ENCODE data around the gene ZCCHC3. TPM values are rescaled to one million over a fixed set of nuclear protein-coding genes. Genes with fewer than 3 reads are reported as not detected.
A peak's percentile ranks its signal among the peaks of the same experiment; 100 is the strongest.
"Not testable (repeated sequence)": the region's sequence is repeated elsewhere in the genome, so short reads cannot be mapped to it uniquely, and the experiment has no call there.

Gene ZCCHC3, protein sequence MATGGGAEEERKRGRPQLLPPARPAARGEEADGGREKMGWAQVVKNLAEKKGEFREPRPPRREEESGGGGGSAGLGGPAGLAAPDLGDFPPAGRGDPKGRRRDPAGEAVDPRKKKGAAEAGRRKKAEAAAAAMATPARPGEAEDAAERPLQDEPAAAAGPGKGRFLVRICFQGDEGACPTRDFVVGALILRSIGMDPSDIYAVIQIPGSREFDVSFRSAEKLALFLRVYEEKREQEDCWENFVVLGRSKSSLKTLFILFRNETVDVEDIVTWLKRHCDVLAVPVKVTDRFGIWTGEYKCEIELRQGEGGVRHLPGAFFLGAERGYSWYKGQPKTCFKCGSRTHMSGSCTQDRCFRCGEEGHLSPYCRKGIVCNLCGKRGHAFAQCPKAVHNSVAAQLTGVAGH
- 11.0 TPM for total RNA-seq
- long read RNA-seq, transcript ZCCHC3-201 (1 exons, 3,354 nt) = major isoform, 40 of 40 reads
- long read RNA-seq, partial matches to known transcripts = 0 of 40 reads
- long read RNA-seq, other reads (novel, unspliced or antisense) = 0 of 40 reads

DNA sequence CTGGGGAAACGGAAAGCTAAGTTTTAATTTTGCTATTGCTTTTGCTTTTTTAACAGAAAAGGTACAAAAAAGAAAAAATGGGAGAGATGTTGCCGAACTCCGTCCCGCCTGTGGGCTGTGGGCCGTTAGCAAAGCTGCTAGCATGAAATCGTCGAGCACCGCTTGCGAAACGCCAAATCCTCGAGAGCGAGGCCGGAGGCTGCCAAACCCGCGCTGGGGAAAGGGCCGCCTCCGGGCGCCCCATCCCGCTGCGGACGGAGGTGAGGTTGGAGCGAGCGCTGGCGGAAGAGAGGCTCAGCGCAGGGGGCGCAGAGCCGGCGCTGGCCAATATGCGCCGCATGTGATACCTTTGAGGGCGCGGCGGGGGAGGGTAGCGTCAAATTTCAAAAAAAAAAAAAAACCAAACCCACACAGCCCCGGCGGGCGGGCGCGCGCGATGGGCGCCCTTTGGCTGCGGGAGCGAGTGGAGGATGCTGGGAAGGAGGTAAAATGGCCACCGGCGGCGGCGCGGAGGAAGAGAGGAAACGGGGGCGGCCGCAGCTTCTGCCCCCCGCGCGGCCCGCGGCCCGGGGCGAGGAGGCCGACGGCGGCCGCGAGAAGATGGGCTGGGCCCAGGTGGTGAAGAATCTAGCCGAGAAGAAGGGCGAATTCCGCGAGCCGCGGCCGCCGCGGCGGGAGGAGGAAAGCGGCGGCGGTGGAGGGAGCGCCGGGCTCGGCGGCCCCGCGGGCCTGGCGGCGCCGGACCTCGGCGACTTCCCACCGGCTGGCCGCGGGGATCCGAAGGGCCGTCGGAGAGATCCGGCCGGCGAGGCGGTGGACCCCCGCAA is at the start of gene ZCCHC3:
Gene ZCCHC3, plus strand, starts transcription at position 473 of the 827 bp plus-strand sequence. Its CDS starts 17 bp downstream, at position 490.
- peak; percentile 93 for DNase-seq
- ATAC-seq = peak; percentile 93
- intact Hi-C loops (cut with micrococcal nuclease) = no loop called here

DNA sequence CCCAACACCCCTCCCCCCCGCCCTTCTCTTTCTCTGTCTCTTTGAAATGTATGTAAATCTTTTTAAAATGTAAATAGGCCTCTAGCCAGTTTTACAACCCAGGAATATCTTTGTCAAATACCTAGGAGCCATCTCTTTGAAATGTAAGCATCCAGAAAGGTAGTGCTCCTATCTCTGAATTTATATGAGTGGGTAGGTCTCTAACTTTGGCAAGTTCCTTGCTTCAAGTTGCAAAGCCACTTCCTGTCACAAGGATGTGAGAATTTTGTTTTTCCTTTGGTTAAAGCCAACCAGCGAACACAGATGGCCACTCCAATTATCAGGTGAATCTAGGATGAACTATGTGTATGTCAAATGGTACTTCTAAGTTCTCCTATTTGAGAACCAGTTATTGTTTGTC is 46.0 kb upstream of the ZCCHC3 start:
- DNase-seq (no peak), ATAC-seq (no peak)
- intact Hi-C loops (cut with micrococcal nuclease) = no loop called here

DNA sequence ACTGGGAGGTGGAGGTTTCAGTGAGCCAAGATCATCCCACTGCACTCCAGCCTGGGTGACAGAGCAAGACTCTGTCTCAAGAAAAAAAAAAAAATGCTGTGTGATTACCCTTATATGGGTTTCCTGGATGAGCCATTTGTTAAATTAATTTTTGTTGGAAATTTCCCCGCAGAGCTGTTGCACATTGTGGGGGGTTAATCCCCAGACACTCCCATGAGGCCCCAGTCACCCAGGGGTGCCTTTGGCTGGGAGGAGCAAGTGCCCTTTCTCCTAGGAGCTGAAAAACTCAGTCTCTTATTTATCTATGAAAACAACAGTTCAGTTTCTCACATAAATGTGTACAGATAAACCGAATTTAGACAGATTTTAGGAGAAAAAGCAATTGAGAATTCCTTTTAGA is 44.6 kb upstream of the ZCCHC3 start:
- ATAC-seq (no peak), DNase-seq (no peak)
- intact Hi-C loops (cut with micrococcal nuclease) = no loop called here

DNA sequence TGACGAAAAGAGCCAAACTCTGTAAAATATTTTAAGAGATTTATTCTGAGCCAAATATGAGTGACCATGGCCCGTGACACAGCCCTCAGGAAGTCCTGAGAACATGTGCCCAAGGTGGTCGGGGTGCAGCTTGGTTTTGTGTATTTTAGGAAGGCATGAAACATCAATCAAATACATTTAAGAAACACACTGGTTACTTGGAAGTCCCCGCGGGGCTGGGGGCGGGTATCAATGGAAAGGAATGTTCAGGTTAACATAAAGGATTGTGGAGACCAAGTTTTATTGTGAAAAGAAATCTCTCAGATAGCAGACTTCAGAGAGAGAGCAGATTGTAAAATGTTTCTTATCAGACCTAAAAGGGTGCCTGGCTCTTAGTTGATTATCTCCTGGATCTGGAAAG is 43.9 kb upstream of the ZCCHC3 start:
- ATAC-seq; DNase-seq; intact Hi-C loops (cut with micrococcal nuclease): not testable (repeated sequence)

DNA sequence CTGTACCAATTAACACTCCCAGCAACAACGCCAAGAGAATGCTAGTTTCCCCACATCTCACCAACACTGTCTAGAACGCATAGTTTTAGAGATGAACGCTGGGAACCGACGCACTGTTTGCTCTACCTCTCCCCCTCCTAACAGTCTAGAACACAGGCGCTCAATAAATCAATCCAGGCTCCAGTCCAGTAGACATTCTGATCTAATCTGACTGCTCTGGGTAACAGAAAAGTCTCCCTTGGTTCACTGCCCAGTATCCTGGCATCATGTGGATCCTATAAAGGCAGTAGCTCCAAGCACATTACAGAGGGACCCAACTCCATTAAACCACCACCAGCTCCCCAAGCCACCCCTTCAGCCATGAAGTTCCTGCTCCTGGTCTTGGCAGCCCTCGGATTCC is 40.0 kb upstream of the ZCCHC3 start, which contains the start of gene DEFB132:
Gene DEFB132, plus strand, starts transcription at position 306 of the 400 bp plus-strand sequence. Its CDS starts 55 bp downstream, at position 361.
- DNase-seq = no peak
- intact Hi-C loops (cut with micrococcal nuclease) = no loop called here
- ATAC-seq = peak; percentile 61

DNA sequence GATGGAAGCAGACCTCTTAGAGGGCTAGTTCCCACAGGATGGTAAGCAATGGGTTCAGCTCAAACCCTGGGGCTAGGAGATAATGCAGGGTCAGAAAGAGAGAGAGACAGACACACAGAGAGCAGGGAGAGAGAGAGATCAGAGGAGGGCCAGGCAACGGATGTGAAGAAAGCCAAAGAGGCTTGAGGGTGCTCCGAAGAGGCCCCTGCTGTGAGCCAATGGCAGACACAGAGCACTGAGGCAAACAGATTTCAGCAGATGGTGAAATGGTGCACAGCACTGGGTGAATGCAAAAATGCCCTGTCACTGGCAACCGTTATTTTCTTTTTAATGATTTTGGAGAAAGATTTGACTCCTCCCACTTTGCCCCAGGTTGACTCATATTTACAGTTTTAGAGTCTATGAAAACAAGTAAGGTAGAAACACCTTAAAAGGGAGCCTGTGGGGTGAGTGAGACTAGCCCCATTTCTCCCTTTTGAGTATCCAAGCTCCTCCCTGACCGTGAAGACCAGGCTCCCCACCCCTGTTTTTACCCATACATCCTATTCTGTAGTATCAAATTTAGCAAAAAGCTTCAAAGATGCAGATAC is 39.0 kb upstream of the ZCCHC3 start:
- DNase-seq (no peak), ATAC-seq (no peak)
- intact Hi-C loops (cut with micrococcal nuclease) = no loop called here

DNA sequence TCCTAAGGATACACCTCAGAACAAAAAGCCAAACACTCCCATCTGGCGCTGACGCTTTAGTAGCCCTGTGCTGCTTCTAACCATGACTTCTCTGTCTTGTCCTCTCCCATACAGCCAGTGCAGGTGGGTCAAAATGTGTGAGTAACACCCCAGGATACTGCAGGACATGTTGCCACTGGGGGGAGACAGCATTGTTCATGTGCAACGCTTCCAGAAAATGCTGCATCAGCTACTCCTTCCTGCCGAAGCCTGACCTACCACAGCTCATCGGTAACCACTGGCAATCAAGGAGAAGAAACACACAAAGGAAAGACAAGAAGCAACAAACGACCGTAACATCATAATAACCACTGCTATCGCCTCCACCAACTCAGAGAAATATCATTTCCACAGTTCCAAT is 38.4 kb upstream of the ZCCHC3 start:
- intact Hi-C loops (cut with micrococcal nuclease) = no loop called here
- DNase-seq (no peak), ATAC-seq (peak; percentile 35)

DNA sequence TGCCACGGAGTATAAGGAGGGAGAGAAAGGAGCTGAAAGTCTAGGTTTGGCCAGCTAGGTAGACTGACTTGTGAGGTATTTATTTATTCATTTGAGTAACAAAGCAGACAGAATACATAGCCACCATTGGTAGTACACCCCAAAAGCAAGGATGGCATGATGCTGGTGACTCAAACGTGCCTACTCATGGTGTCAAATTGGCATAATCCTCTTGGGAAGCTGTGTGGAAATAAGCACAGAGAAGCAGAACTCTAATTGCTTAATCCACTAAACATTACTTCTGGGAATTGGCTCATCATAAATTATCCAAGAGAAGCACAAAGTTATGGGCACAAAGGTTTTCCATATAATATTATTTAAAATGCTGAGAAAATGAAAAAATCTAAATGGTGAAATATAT is 37.4 kb upstream of the ZCCHC3 start:
- ATAC-seq (no peak), DNase-seq (no peak)
- intact Hi-C loops (cut with micrococcal nuclease) = no loop called here

DNA sequence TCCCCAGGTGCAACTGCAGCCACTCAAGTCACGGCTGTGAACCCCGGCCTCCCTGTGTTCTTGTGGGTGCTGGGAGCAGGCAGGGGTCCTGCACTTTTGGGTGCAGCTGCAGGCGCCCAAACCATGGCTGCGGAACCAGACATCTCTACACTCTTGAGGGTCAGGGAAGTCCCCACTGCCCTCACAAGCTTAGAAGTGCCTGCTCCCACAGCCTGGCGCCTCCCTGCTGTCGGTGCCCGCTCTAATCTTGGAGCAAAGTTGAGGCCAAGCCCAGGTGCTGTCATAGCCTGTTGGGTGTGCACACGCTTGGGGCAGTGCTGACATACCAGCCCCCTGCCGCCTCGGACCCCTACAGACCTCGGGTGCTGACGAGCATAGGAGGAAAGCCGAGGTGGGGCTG is 33.7 kb upstream of the ZCCHC3 start:
- DNase-seq (no peak), ATAC-seq (no peak)
- intact Hi-C loops (cut with micrococcal nuclease) = no loop called here

DNA sequence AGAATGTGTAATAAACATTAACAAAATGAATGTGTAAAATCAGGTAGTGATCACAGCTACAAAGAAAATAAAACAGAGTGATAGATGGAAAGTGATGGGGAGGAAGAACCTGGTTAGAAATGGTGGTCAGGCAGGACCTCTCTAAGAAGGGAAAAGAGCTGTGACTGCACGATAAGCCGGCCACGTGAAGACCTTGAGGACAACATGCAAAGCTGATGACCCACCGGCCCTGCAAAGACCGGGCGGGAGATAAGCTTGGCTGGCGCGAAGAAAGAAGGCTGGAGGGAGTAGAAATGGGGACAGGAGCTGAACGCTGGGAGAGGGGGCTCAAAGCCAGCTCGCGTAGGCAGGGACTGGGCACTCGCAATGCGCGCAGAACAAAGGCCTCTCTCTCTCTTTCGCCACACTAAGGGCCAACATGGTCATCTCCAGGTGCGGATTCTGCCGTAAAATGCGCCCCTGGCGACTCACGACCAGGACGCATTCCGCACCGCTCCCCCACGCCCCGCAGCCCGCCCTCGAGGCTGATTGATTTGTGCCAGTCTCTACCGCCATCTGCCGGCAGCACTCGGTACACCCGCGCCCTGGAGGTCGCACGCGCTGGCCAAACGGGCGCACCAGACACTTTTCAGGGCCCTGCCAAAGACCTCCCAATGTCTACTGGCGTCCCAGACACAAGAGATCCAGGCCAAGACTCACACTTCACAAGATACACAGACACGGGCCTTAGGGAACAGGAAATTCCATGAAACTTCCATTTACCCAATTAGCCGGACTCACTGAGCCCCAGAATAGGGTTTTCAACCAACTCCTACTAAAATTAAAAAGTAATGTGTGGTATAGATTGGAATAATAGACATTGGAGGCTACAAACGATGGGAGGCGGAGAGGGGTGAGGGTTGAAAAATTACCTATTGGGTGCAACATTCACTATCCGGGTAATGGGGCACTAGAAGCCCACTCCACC is 30.5 kb upstream of the ZCCHC3 start:
- peak; percentile 91 for DNase-seq
- intact Hi-C loops (cut with micrococcal nuclease) = loop anchor here (5.0 kb wide), 1 partner anchor 165 kb away; no protein-coding TSS in a partner anchor
- peak; percentile 97 for ATAC-seq

DNA sequence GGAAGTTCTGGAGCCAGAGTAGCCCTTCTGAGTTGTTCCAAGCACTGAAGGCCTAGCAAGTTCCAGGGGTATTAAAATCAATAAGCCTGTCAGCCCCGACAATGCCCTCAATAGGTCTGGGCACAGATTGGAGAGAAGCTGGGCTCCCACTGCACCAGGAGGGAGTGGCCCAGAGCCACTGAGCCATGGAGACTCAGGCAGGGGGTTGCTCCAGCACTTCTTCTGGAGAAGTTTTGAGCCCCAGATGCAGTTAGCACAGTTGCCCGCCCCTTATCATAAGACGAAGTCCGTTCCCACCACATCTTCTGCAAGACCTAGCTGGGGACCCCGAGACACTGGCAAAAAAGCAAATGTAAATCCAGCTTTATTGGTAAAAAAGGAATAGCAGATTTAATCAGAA is 26.9 kb upstream of the ZCCHC3 start:
- no peak for DNase-seq
- intact Hi-C loops (cut with micrococcal nuclease) = no loop called here
- no peak for ATAC-seq

DNA sequence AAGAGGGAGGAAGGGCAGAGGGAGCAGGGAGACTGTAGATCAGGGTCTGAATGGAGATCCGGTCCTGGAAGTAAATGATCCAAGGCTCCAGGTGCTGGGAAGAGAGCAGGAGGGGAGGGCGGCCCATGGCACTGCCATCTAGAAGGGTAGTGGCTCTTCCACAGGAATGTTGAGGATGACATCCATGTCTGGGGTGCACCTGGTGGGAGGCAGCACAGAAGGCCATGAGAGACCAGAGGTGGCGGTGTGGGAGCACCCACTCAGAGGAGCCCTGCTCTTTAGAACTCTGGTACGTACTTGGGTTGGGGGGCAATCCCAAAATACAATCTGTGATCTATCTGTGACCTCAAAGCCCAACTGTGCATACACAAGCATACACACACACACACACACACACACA is 26.3 kb upstream of the ZCCHC3 start:
- intact Hi-C loops (cut with micrococcal nuclease) = no loop called here
- DNase-seq (no peak), ATAC-seq (no peak)

DNA sequence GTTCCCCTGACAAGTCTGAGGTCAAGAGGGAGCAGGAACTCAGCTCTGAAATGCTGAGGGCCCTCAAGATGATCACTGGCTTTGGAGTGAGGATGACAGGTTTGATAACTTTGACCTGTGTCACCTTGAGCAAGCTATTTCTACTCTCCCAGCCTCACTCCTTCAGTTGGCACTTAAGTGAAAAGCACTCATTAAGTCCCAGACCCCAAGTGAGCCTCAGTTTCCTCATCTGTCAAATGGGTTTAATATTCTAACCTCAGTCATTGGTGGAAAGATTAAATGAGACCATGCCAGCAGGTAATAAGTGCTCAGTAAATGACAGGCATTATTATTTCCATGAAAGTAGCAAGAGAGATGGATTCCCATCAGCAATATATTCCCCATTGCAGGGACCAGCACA is 25.8 kb upstream of the ZCCHC3 start:
- intact Hi-C loops (cut with micrococcal nuclease) = no loop called here
- DNase-seq = no peak
- ATAC-seq = no peak

DNA sequence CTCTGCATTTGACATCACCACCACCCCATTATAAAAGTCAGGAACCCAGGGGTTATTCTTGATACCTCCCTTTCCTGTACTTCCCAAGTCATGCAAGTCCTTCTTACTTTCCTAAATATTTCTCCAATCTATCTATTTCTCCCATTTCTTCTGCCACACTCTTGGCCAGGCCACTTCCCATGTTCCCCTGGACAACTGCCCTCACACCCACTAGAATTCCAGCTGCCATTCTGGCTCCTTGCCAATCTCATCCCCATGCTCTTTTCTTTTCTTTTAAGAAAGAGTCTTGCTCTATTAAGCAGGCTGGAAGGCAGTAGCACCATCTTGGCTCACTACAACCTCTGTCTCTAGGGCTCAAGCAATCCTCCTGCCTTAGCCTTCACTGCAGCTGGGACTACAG is 24.7 kb upstream of the ZCCHC3 start:
- no peak for ATAC-seq
- no peak for DNase-seq
- intact Hi-C loops (cut with micrococcal nuclease) = no loop called here

DNA sequence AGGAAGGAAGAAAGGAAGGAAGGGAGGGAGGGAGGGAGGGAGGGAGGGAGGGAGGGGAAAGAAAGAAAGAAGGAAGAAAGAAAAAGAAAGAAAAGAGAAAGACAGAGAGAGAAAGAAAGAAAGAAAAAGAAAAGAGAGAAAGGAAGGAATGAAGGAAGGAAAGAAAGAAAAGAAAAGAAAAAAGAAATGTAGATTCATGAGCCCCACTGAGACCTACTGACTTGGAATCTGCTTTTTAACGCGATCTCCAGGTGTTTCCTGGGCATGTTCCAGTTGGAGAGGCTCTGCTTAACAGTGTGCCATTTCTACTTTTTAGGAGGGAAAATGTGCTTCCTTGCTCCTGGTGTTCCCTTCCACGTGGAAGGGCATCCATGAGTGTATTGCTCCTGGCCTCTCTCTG is 23.5 kb upstream of the ZCCHC3 start:
- intact Hi-C loops (cut with micrococcal nuclease) = no loop called here
- no peak for ATAC-seq
- DNase-seq = no peak

DNA sequence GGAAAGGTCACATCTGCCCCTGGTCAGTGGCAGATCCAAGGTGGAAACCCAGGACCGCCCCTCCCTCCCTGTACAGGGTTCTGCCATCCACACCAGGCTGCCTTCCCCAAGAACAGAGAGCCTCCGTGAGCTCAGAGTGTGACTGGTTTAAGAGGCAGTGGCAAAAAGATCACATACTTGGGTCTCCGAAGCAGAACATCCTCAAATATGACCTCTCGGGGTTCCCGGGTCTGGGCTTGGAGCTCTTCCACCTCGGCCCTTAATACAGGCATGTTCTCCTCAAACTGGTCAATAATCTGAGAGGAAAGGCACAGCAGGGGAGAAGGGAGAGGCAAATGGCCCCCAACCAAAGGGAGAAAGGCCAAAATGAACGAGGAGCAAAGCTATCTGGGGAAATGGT is 21.6 kb upstream of the ZCCHC3 start:
- intact Hi-C loops (cut with micrococcal nuclease) = no loop called here
- ATAC-seq (no peak), DNase-seq (no peak)

DNA sequence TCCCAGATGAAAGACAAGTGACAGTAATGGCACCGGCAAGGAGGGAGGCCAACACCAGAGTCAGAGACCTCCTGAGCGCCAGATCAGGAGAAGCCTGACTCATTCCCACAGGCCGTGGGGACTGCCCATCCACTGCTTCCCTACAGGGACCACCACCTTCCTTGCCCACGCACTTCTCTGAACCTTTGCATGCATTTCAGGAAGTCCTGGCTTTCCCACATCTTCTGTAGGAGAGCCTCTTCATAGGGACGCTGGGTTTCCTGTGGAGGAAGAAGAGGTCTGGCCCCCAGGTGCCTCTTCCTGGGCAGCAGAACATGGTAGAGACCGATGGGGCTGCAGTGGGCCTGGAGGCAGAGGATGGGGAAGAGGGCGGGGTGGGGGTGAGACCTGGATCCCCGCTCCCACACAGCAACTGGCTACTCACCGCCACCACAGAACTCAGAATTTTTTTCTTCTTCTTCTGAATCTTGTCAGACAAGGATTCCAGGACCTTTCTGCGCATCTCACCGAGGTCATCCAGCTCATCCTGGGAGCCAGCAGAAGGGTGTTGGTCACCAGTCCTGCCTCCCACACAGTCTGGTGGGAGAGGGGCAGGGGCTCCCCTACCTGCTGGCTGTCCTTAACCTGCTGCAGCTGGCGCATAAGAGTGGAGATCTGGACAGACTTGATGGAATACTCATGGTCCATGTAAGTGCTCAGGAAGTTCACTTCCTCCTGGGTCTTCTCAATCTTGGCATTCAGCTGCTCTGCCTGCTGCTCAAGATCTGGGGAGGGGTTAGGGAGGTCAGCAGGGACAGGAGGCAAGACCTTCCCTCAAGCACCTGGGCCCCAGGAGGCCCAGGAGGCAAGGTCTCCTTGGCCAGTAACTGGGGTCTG is 20.5 kb upstream of the ZCCHC3 start:
- no peak for ATAC-seq
- no peak for DNase-seq
- intact Hi-C loops (cut with micrococcal nuclease) = no loop called here

DNA sequence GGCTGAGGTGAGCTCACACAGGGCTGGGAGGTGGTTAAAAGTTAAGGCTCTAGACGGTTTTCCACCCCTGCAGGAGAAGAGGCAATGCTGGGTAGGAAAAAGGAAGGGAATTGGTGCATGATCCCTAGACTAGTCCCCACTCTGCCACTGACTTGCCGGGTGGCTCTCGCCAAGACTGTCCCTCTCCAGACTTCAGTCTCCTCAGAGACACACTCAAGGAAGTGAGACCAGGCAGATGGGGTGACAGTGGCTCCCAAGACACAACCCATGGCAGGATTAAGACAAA is 19.9 kb upstream of the ZCCHC3 start:
- ATAC-seq (no peak), DNase-seq (no peak)
- intact Hi-C loops (cut with micrococcal nuclease) = no loop called here
